A673 (cell line): ENCODE data around the gene ANAPC15. TPM values are rescaled to one million over a fixed set of nuclear protein-coding genes. Genes with fewer than 3 reads are reported as not detected.

Experiments used
- BruUV-seq: library from RNA; stranded (reverse); fragments of 400-500 nt; replicated peaks from 2 replicates; lab custom pipeline; 2021; lab: Mats Ljungman, UMichigan
- CTCF ChIA-PET: fragments of 300-600 bp; sonication (Branson Sonifier 250); formaldehyde crosslinking; loops from one replicate; lab custom pipeline; 2022; ENCODE audit warnings: antibody characterized with exemption; lab: Charles Lee
- POLR2A ChIA-PET: fragments of 300-600 bp; sonication (Branson Sonifier 250); formaldehyde crosslinking; loops from one replicate; lab custom pipeline; 2022; ENCODE audit warnings: antibody characterized with exemption; ENCODE audit not compliant: low non-redundant PET; lab: Charles Lee
- DNase-seq: peaks from one replicate; pipeline ENCODE4 v3.0.0-alpha.2; 2015; ENCODE audit warnings: low spot score
- H3K27ac ChIP-seq: fragments of 200-600 bp; sonication (generic); 2 replicates; pipeline ENCODE4 v1.5.1; 2016; ENCODE audit warnings: mixed run types, low read depth, mild to moderate bottlenecking, mixed read lengths, antibody characterized with exemption, low read length; ENCODE audit not compliant: poor library complexity, severe bottlenecking
- H3K27me3 ChIP-seq: fragments of 200-600 bp; sonication (generic); replicated peaks from 2 replicates; pipeline ENCODE4 v1.6.1; 2017; ENCODE audit warnings: mixed run types, low read depth, mild to moderate bottlenecking, mixed read lengths, antibody characterized with exemption, low read length; ENCODE audit not compliant: insufficient read depth, poor library complexity
- H3K36me3 ChIP-seq: fragments of 200-600 bp; sonication (generic); 2 replicates; pipeline ENCODE4 v1.6.1; 2016; ENCODE audit warnings: mixed run types, mild to moderate bottlenecking, mixed read lengths, antibody characterized with exemption, low read length; ENCODE audit not compliant: insufficient read depth, poor library complexity, severe bottlenecking
- H3K4me1 ChIP-seq: fragments of 200-600 bp; sonication (generic); 2 replicates; pipeline ENCODE4 v1.6.1; 2017; ENCODE audit warnings: mixed run types, mild to moderate bottlenecking, mixed read lengths, antibody characterized with exemption, low read length; ENCODE audit not compliant: insufficient read depth, poor library complexity, severe bottlenecking
- H3K4me3 ChIP-seq: fragments of 200-600 bp; sonication (generic); 2 replicates; pipeline ENCODE4 v1.5.1; 2016; ENCODE audit warnings: low read depth, mixed run types, mild to moderate bottlenecking, mixed read lengths, low read length; ENCODE audit not compliant: poor library complexity, severe bottlenecking
- H3K9me3 ChIP-seq: fragments of 200-600 bp; sonication (generic); 2 replicates; pipeline ENCODE4 v1.6.1; 2016; ENCODE audit warnings: mixed run types, low read depth, mild to moderate bottlenecking, mixed read lengths, antibody characterized with exemption, low read length; ENCODE audit not compliant: poor library complexity, severe bottlenecking
- CTCF ChIP-seq: fragments of 300-800, 200-600 bp; sonication (generic); conservative IDR thresholded peaks from 2 replicates; pipeline ENCODE4 v1.5.1; 2017; ENCODE audit warnings: low read depth, mild to moderate bottlenecking, antibody characterized with exemption, low read length, moderate library complexity, mixed read lengths
- EZH2 ChIP-seq: fragments of 200-600 bp; sonication (generic); IDR thresholded peaks from 2 replicates; pipeline ENCODE4 v1.6.1; 2017; ENCODE audit warnings: borderline replicate concordance, low read depth, mild to moderate bottlenecking, mixed read lengths, antibody characterized with exemption, low read length; ENCODE audit not compliant: poor library complexity, severe bottlenecking
- intact Hi-C: fragments of 100-400 bp; cut with micrococcal nuclease; formaldehyde crosslinking; loops from one replicate; pipeline ENCODE4 v1.10.0; 2022; ENCODE audit not compliant: unreplicated experiment
- total RNA-seq: library from RNA; stranded (reverse); gene quantifications from 2 replicates; pipeline ENCODE4 v1.2.3, GENCODE V29; 2021

Gene ANAPC15
- total RNA-seq, 1 experiment from 2014 or later, result 57.2 TPM

DNA sequence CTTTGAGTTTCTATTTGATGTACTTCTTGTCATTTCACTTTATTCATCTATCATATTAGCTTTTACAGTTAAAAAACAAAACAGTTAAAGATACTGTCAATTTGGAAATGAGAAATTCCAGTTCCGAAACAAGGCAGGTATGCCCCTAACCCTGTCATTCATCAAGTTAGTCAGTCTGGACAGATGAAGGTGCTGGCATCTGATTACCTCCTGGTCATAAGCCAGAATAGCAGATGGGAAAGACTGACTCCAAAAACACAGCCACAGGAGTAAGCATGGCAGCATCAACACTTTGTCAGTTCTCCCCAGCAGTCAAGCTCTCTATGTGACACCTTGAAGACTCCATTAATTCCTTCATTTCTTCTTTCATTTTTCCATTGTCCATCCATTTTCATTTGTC, 27.5 kb downstream of the ANAPC15 start:
- ChIA-PET POLR2A (no interaction called here), CTCF (no interaction called here)
- no peaks in the 10 kb centered on the region for H3K9me3 ChIP-seq
- no peaks in the 10 kb centered on the region for H3K36me3 ChIP-seq
- no peaks in the 10 kb centered on the region for H3K27me3 ChIP-seq
- H3K4me3 ChIP-seq, result no peak overlapping the region
- intact Hi-C loops, result no loop called here
- H3K4me1 ChIP-seq, result peaks cover 7% of the 10 kb centered on the region
- H3K27ac ChIP-seq, result no peak overlapping the region
- BruUV-seq, result no TSS peak
- DNase-seq, result no peak
- TF ChIP-seq CTCF, result no peak
- TF ChIP-seq EZH2, result no peak

- CTCF ChIA-PET, result no interaction called here
- no peak overlapping the region for H3K27ac ChIP-seq
- intact Hi-C loops, result no loop called here
- H3K27me3 ChIP-seq, result no peaks in the 10 kb centered on the region
- H3K9me3 ChIP-seq, result no peaks in the 10 kb centered on the region
- H3K4me1 ChIP-seq, result peaks cover 7% of the 10 kb centered on the region
- H3K36me3 ChIP-seq, result no peaks in the 10 kb centered on the region
- POLR2A ChIA-PET, result no interaction called here
- no peak for DNase-seq
- no TSS peak for BruUV-seq
- no peak for TF ChIP-seq EZH2
- no peak for TF ChIP-seq CTCF
- H3K4me3 ChIP-seq, result no peak overlapping the region
These were observed 28.4 kb downstream of the ANAPC15 start for GRCh38 chr11:72084076-72084475.

DNA sequence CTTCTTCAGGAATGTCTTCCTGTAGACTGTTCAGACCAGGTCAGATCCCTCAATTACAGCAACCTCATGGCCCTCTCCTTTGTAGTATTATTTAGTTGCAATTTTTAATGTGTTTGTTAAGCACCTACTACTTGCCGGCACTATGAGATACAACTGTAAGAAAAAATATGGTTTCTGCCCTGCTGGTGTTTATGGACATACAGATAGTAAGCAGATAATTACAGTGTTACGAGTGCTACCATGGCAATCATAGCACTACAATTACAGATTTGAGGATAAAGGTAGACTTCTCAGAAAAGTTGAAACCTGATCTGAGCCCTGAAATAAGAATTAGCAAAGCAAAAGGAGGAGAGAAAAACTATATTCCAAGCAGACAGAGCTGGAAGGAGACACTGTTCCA, 29.1 kb downstream of the ANAPC15 start:
- ChIA-PET POLR2A (no interaction called here), CTCF (no interaction called here)
- Histone ChIP-seq H3K27me3 (no peaks in the 10 kb centered on the region), H3K36me3 (no peaks in the 10 kb centered on the region), H3K4me3 (no peak overlapping the region), H3K9me3 (no peaks in the 10 kb centered on the region), H3K4me1 (peaks cover 10% of the 10 kb centered on the region), H3K27ac (no peak overlapping the region)
- DNase-seq, result no peak
- TF ChIP-seq EZH2 (no peak), CTCF (no peak)
- no TSS peak for BruUV-seq
- intact Hi-C loops, result no loop called here
